ENCODE measurements around the gene EFHC1.

The EFHC1 gene

DNA sequence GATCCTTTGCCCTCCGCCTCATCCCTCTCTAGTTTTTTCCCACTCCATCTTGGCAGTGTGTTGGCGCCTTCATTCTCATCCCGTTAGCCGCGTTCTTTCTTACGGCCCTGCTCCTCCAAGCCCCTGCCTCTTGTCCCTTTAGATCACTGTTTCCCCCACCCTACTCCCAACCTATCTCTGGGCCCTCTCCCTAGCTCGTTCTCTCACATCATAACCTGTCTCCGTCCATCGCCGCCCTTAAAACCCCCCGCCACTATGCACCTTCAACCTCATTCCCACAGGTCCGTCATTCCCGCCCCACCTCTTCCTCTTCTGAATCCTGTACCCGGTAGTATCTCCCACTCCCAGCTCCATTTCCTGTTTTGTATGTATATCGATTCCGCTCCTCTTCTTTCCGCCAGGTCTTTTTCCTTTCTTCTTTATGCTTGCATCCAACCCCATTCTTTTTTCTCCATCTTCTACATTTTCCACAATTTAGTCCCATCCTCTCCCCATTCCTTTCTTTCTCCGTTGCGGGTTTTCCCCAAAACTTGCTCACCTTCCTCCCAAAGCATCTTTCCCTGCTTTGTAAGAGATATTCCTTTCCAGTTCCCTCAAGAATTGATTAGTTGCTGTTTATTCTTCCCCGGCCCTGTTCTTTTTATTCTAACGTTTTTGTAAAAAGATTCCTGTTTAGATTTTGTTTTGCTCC is 671 bp downstream of the EFHC1 start:
- Histone ChIP-seq H2AFZ (ENCODE audit: low read depth, low read length, severe bottlenecking) (peak overlapping the region; percentile 84), H4K20me1 (ENCODE audit: low read depth, low read length) (no peaks in the 10 kb centered on the region), H3K9me2 (replicated peaks; ENCODE audit: insufficient read depth, low read length) (no peaks in the 10 kb centered on the region), H3K27me3 (ENCODE audit: low read length) (no peaks in the 10 kb centered on the region), H3K4me3 (ENCODE audit: insufficient read depth, low read length, poor library complexity, severe bottlenecking) (peak overlapping the region; percentile 65), H3K27ac (ENCODE audit: low read depth, low read length) (no peak overlapping the region), H3F3A (ENCODE audit: insufficient read depth) (peaks cover 16% of the 10 kb centered on the region; the same call in 1 of the 2 replicates), H3K4me2 (ENCODE audit: low read depth, low read length, poor library complexity, severe bottlenecking) (peak overlapping the region; percentile 83), H3K36me3 (ENCODE audit: low read length) (no peaks in the 10 kb centered on the region), H3K79me2 (ENCODE audit: insufficient read depth, low read length) (no peaks in the 10 kb centered on the region), H3K9ac (ENCODE audit: low read length) (peak overlapping the region; percentile 72), H3K9me3 (ENCODE audit: insufficient read depth, low read length) (no peaks in the 10 kb centered on the region)
- TF ChIP-seq, protein P1, sequence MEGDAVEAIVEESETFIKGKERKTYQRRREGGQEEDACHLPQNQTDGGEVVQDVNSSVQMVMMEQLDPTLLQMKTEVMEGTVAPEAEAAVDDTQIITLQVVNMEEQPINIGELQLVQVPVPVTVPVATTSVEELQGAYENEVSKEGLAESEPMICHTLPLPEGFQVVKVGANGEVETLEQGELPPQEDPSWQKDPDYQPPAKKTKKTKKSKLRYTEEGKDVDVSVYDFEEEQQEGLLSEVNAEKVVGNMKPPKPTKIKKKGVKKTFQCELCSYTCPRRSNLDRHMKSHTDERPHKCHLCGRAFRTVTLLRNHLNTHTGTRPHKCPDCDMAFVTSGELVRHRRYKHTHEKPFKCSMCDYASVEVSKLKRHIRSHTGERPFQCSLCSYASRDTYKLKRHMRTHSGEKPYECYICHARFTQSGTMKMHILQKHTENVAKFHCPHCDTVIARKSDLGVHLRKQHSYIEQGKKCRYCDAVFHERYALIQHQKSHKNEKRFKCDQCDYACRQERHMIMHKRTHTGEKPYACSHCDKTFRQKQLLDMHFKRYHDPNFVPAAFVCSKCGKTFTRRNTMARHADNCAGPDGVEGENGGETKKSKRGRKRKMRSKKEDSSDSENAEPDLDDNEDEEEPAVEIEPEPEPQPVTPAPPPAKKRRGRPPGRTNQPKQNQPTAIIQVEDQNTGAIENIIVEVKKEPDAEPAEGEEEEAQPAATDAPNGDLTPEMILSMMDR (IDR thresholded peaks at IDR 0.05; ENCODE audit: insufficient read depth, low read length, poor library complexity, severe bottlenecking) = no peak
- TF ChIP-seq EZH2phosphoT487 (conservative IDR thresholded peaks at IDR 0.05; ENCODE audit: low read length) = no peak

- H3K36me3 ChIP-seq (ENCODE audit: low read length) = no peaks in the 10 kb centered on the region
- no peak overlapping the region for H3K4me2 ChIP-seq (ENCODE audit: low read depth, low read length, poor library complexity, severe bottlenecking)
- no peaks in the 10 kb centered on the region for H3K79me2 ChIP-seq (ENCODE audit: insufficient read depth, low read length)
- no peak overlapping the region for H3K27ac ChIP-seq (ENCODE audit: low read depth, low read length)
- no peak overlapping the region for H2AFZ ChIP-seq (ENCODE audit: low read depth, low read length, severe bottlenecking)
- H3K4me3 ChIP-seq (ENCODE audit: insufficient read depth, low read length, poor library complexity, severe bottlenecking) = no peak overlapping the region
- no peaks in the 10 kb centered on the region for H3K9me3 ChIP-seq (ENCODE audit: insufficient read depth, low read length)
- H3K27me3 ChIP-seq (ENCODE audit: low read length) = no peaks in the 10 kb centered on the region
- TF ChIP-seq, protein P1 (IDR thresholded peaks at IDR 0.05; ENCODE audit: insufficient read depth, low read length, poor library complexity, severe bottlenecking) = no peak
- TF ChIP-seq EZH2phosphoT487 (conservative IDR thresholded peaks at IDR 0.05; ENCODE audit: low read length) = no peak
- H4K20me1 ChIP-seq (ENCODE audit: low read depth, low read length) = no peaks in the 10 kb centered on the region
- H3K9me2 ChIP-seq (replicated peaks; ENCODE audit: insufficient read depth, low read length) = no peaks in the 10 kb centered on the region
- no peak overlapping the region for H3K9ac ChIP-seq (ENCODE audit: low read length)
- peaks cover 16% of the 10 kb centered on the region; the same call in 1 of the 2 replicates for H3F3A ChIP-seq (ENCODE audit: insufficient read depth)
These were observed 2.0 kb downstream of the EFHC1 start for GRCh38 chr6:52422156-52422555.

- Histone ChIP-seq H3F3A (ENCODE audit: insufficient read depth) (peaks cover 15% of the 10 kb centered on the region; the same call in 1 of the 2 replicates), H4K20me1 (ENCODE audit: low read depth, low read length) (no peaks in the 10 kb centered on the region), H3K9ac (ENCODE audit: low read length) (no peak overlapping the region), H3K36me3 (ENCODE audit: low read length) (no peaks in the 10 kb centered on the region), H3K4me2 (ENCODE audit: low read depth, low read length, poor library complexity, severe bottlenecking) (no peak overlapping the region), H3K27ac (ENCODE audit: low read depth, low read length) (no peak overlapping the region), H3K4me3 (ENCODE audit: insufficient read depth, low read length, poor library complexity, severe bottlenecking) (no peak overlapping the region), H3K27me3 (ENCODE audit: low read length) (no peaks in the 10 kb centered on the region), H3K9me3 (ENCODE audit: insufficient read depth, low read length) (no peaks in the 10 kb centered on the region), H3K79me2 (ENCODE audit: insufficient read depth, low read length) (no peaks in the 10 kb centered on the region), H3K9me2 (replicated peaks; ENCODE audit: insufficient read depth, low read length) (no peaks in the 10 kb centered on the region), H2AFZ (ENCODE audit: low read depth, low read length, severe bottlenecking) (no peak overlapping the region)
- no peak for TF ChIP-seq EZH2phosphoT487 (conservative IDR thresholded peaks at IDR 0.05; ENCODE audit: low read length)
- TF ChIP-seq, protein P1 (IDR thresholded peaks at IDR 0.05; ENCODE audit: insufficient read depth, low read length, poor library complexity, severe bottlenecking) = no peak
These were observed 3.3 kb downstream of the EFHC1 start for GRCh38 chr6:52423448-52423847.
